Thoracic aorta (tissue), 2 donors: ENCODE data around the gene SGCD. TPM values are rescaled to one million over a fixed set of nuclear protein-coding genes. Genes with fewer than 3 reads are reported as not detected.

Source experiments
- ATAC-seq: fragments of 150-250 bp; one replicate; pipeline ENCODE4 v1.8.0; 2017; ENCODE audit warnings: low read depth; ENCODE audit not compliant: insufficient number of reproducible peaks, low FRiP score
- DNase-seq: peaks from one replicate; pipeline ENCODE4 v3.0.0-alpha.2; 2020; ENCODE audit warnings: low spot score
- H3K27ac ChIP-seq, 2 donors: fragments of 200-600 bp; sonication (generic); 1 replicate in 1 of 2; 2 replicates in 1 of 2; pipeline ENCODE4 v1.5.1; 2016; ENCODE audit warnings: mild to moderate bottlenecking in 2 of 2, moderate library complexity in 2 of 2
- H3K27me3 ChIP-seq: fragments of 200-600 bp; sonication (generic); replicated peaks from 2 replicates; pipeline ENCODE4 v1.6.0; 2016; ENCODE audit warnings: mild to moderate bottlenecking; ENCODE audit not compliant: insufficient read depth
- H3K36me3 ChIP-seq: fragments of 200-600 bp; sonication (generic); one replicate; pipeline ENCODE4 v1.5.1; 2016
- H3K4me1 ChIP-seq, 2 donors: fragments of 200-600 bp; sonication (generic); 1 replicate in 1 of 2; 2 replicates in 1 of 2; pipeline versions ENCODE4 v1.5.1 to v1.6.0; 2016; ENCODE audit warnings: low read depth in 2 of 2, mild to moderate bottlenecking in 1 of 2; ENCODE audit not compliant: control insufficient read depth in 1 of 2
- H3K4me3 ChIP-seq: fragments of 200-600 bp; sonication (generic); 2 replicates; pipeline ENCODE4 v1.5.1; 2016; ENCODE audit warnings: mild to moderate bottlenecking
- H3K9me3 ChIP-seq: fragments of 200-600 bp; sonication (generic); 2 replicates; pipeline ENCODE4 v1.5.1; 2016
- CTCF ChIP-seq: fragments of 200-600 bp; sonication (generic); IDR thresholded peaks from one replicate; pipeline ENCODE4 v1.5.1; 2019; ENCODE audit warnings: antibody characterized with exemption
- total RNA-seq, 2 donors: library from RNA; depleted of rRNA; stranded (reverse); fragments of >200 nt; gene quantifications; one replicate each; pipeline versions ENCODE4 v1.1.0 to v1.2.3, GENCODE V29; 2016

SGCD gene
- total RNA-seq, 2 donors from 2014 or later = 20.4 to 40.3 TPM

DNA sequence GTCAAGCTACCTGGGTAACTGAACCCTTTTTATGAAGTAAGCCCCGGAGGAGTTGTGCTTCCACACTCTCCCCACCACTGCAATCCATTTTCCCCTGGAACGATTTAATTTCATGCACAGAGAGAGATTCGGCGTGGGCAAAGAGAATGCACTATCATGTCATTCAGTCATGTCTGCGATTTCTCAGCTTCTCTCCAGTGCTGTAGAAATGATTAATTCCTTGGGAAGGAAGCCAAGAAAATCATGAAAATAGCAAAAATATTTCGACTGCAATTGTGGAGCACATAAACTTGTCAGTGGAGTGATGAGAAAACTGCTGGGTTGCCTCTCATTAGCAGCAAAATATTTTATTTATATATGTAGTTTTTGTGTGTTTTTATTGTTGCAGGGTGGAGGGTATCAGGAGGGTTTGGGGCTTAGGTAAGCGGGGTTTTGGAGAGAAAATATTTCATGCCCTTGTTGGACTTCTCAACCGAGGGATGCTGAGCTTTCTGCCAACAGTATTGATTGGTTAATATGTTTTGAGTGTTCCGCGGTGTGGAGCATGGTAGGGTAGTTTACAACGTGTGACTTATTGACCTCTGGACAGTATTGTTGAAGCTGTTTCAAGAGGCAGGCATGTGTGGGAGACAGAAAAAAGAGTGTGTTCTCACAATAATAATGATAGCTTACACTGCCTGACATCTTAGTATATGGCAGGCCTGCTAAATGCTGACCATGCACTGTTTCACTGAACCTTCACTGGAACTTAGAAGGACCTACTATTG lies 69.3 kb downstream of the SGCD start:
- no peak for DNase-seq
- H3K27me3 ChIP-seq = no peaks in the 10 kb centered on the region
- TF ChIP-seq CTCF = no peak
- ATAC-seq = no peak
- no peak overlapping the region for H3K27ac ChIP-seq
- H3K4me3 ChIP-seq = peak overlapping the region; percentile 8
- H3K9me3 ChIP-seq = no peaks in the 10 kb centered on the region
- H3K36me3 ChIP-seq = no peaks in the 10 kb centered on the region
- H3K4me1 ChIP-seq = peaks cover 16 to 23% of the 10 kb centered on the region in 2 donors

GRCh38 chr5:156396830-156397081 lies 69.8 kb downstream of the SGCD start:
- Histone ChIP-seq H3K4me1 (peaks cover 16 to 23% of the 10 kb centered on the region in 2 donors), H3K27ac (no peak overlapping the region)
- no peak for ATAC-seq

GRCh38 chr5:156399323-156399722 lies 72.4 kb downstream of the SGCD start:
- TF ChIP-seq CTCF = no peak
- Histone ChIP-seq H3K36me3 (no peaks in the 10 kb centered on the region), H3K4me1 (peaks cover 16 to 23% of the 10 kb centered on the region in 2 donors), H3K27me3 (no peaks in the 10 kb centered on the region), H3K4me3 (no peak overlapping the region), H3K9me3 (no peaks in the 10 kb centered on the region), H3K27ac (no peak overlapping the region)
- ATAC-seq (no peak), DNase-seq (no peak)

More at GRCh38 chr5:156396830-156397081, 69.8 kb downstream of the SGCD start:
- H3K36me3 ChIP-seq = no peaks in the 10 kb centered on the region
- H3K9me3 ChIP-seq = no peaks in the 10 kb centered on the region
- no peaks in the 10 kb centered on the region for H3K27me3 ChIP-seq
- no peak overlapping the region for H3K4me3 ChIP-seq
- DNase-seq = no peak
- no peak for TF ChIP-seq CTCF

DNA sequence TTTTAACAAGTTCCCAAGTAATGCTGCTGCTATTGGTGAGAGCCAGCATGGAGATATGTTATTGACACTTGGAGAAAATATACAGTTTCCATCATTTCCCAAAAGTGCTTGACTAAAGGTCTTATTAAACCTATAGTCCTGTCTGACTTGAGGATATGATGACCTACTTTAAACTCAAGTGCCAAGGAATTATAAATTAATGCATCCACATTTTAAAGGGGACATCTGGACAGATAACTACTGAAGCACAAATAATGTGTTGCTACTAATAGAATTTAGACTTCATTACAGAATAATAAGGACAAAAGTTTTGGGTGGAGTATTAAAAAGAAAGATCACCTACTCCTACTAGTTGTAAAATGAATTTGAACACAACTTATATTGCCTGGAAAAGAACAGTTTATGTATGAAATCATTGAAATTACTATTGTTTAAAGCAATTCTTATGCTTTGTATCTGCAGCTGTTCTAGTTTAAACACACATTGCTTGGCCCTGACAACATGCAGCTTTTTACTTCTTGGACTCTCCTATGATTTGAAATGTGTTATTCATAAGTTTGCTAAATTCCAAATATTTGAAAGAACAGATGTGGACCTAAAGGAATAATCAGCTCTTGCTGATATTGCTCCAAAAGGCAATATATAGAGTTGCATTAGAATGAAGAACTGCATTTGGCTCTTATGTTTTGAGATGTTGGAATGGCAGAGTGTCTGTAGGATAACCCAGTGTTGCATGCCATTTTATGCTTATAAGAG lies 73.4 kb downstream of the SGCD start:
- H3K4me1 ChIP-seq = peaks cover 11 to 16% of the 10 kb centered on the region in 2 donors
- ATAC-seq (no peak), DNase-seq (no peak)
- no peaks in the 10 kb centered on the region for H3K9me3 ChIP-seq
- no peak overlapping the region for H3K27ac ChIP-seq
- H3K36me3 ChIP-seq = no peaks in the 10 kb centered on the region
- TF ChIP-seq CTCF = no peak
- H3K27me3 ChIP-seq = no peaks in the 10 kb centered on the region
- no peak overlapping the region for H3K4me3 ChIP-seq

DNA sequence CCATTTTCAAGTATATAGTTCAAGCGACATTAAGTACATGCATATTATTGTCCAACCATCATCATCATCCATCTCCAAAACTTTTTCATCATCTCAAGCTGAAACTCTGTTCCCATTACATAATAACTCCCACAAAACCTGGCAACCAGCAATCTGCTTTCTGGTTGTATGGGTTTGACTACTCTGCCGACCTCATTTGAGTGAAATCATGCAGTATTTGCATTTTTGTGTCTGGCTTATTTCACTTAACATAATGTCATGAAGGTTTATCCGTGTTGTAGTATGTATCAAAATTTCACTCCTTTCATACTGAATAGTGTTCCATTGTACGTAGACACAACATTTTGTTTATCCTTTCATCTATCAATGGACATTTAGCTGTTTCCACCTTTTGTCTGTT lies 74.8 kb downstream of the SGCD start:
- TF ChIP-seq CTCF = no peak
- H3K36me3 ChIP-seq = no peaks in the 10 kb centered on the region
- DNase-seq = no peak

More for the DNA sequence above, 74.8 kb downstream of the SGCD start:
- no peak overlapping the region for H3K4me3 ChIP-seq
- H3K27ac ChIP-seq = no peak overlapping the region
- no peaks in the 10 kb centered on the region for H3K27me3 ChIP-seq
- no peak for ATAC-seq
- H3K9me3 ChIP-seq = no peaks in the 10 kb centered on the region
- H3K4me1 ChIP-seq = peaks cover 1 to 3% of the 10 kb centered on the region in 2 donors
